DMS 273 treated with DMSO at 0.1 percent for 48 hours (cell line): Measurements from ENCODE around the gene SNU13.
"Not testable (repeated sequence)": the region's sequence is repeated elsewhere in the genome, so short reads cannot be mapped to it uniquely, and the experiment has no call there.

Source experiments
- DNase-seq: peaks from one replicate; lab custom pipeline; 2025; lab: John Stamatoyannopoulos, UW

Gene SNU13

GRCh38 chr22:41681616-41682015 is 7.1 kb downstream of the SNU13 start:
- DNase-seq: no peak

GRCh38 chr22:41676134-41676533 is 12.5 kb downstream of the SNU13 start:
- no peak for DNase-seq

GRCh38 chr22:41674846-41675340 is 13.8 kb downstream of the SNU13 start:
- DNase-seq: no peak

- no peak for DNase-seq
Observed at GRCh38 chr22:41672780-41673509, 15.7 kb downstream of the SNU13 start.

GRCh38 chr22:41672096-41672495 is 16.6 kb downstream of the SNU13 start:
- not testable (repeated sequence) for DNase-seq

- DNase-seq: no peak
Observed at GRCh38 chr22:41668971-41669911, 19.4 kb downstream of the SNU13 start.

GRCh38 chr22:41664951-41665350 is 23.7 kb downstream of the SNU13 start:
- DNase-seq: no peak

GRCh38 chr22:41664490-41664889 is 24.2 kb downstream of the SNU13 start:
- no peak for DNase-seq

- DNase-seq: not testable (repeated sequence)
Observed at GRCh38 chr22:41663594-41663993, 25.1 kb downstream of the SNU13 start.

- no peak for DNase-seq
Observed at GRCh38 chr22:41661713-41662112, 27.0 kb downstream of the SNU13 start.

GRCh38 chr22:41661088-41661487 is 27.6 kb downstream of the SNU13 start:
- DNase-seq: no peak

- no peak for DNase-seq
Observed at GRCh38 chr22:41660416-41660815, 28.3 kb downstream of the SNU13 start.

- no peak for DNase-seq
Observed at GRCh38 chr22:41659941-41660340, 28.7 kb downstream of the SNU13 start.

GRCh38 chr22:41658869-41659268 is 29.8 kb downstream of the SNU13 start:
- DNase-seq: no peak

GRCh38 chr22:41657709-41658108 is 31.0 kb downstream of the SNU13 start:
- DNase-seq: no peak

- no peak for DNase-seq
Observed at GRCh38 chr22:41656556-41656955, 32.1 kb downstream of the SNU13 start.

- DNase-seq: no peak
Observed at GRCh38 chr22:41654322-41654721, 34.3 kb downstream of the SNU13 start.

- no peak for DNase-seq
Observed at GRCh38 chr22:41650821-41651220, 37.8 kb downstream of the SNU13 start.

GRCh38 chr22:41650229-41650628 is 38.4 kb downstream of the SNU13 start:
- DNase-seq: no peak

GRCh38 chr22:41648432-41648831 is 40.2 kb downstream of the SNU13 start:
- DNase-seq: no peak

- no peak for DNase-seq
Observed at GRCh38 chr22:41647771-41648170, 40.9 kb downstream of the SNU13 start.

- no peak for DNase-seq
Observed at GRCh38 chr22:41642331-41643110, 46.1 kb downstream of the SNU13 start.
